CD4-positive, alpha-beta T cell (primary cell): ENCODE data around the gene DNAH17. TPM values are rescaled to one million over a fixed set of nuclear protein-coding genes. Genes with fewer than 3 reads are reported as not detected.

Experiments used
- ATAC-seq: fragments of 200-7000 bp; cut with Tn5 transposase; one replicate; pipeline ENCODE4 v1.10.0; 2022; ENCODE audit warnings: mild to moderate bottlenecking; ENCODE audit not compliant: poor library complexity
- CTCF ChIA-PET: fragments of 350-600 bp; sonication (Branson Sonifier 250); formaldehyde crosslinking; loops from one replicate; lab custom pipeline; 2021; ENCODE audit warnings: antibody characterized with exemption, inconsistent platforms; lab: Charles Lee
- POLR2A ChIA-PET: fragments of 350-600 bp; sonication (Branson Sonifier 250); formaldehyde crosslinking; loops from one replicate; lab custom pipeline; 2021; ENCODE audit warnings: antibody characterized with exemption, inconsistent platforms; lab: Charles Lee
- DNase-seq, 14 experiments: peaks; one replicate each; pipeline ENCODE4 v3.0.0-alpha.2; 2013 to 2020; ENCODE audit warnings: mixed read lengths in 2 of 14
- H3K27ac ChIP-seq, 2 donors: one replicate each; pipeline versions ENCODE4 v1.5.1 to v1.7.0; 2013; ENCODE audit warnings: low read length in 2 of 2, low read depth in 1 of 2, mild to moderate bottlenecking in 1 of 2
- H3K27me3 ChIP-seq, 2 experiments: 1 replicate in 1 of 2; 2 replicates in 1 of 2; pipeline versions ENCODE4 v1.6.1 to v1.7.0; 2013; ENCODE audit warnings: low read length in 2 of 2, control low read depth in 1 of 2, mild to moderate bottlenecking in 1 of 2, moderate library complexity in 1 of 2; ENCODE audit not compliant: insufficient read depth in 2 of 2, control insufficient read depth in 1 of 2
- H3K36me3 ChIP-seq: one replicate; pipeline ENCODE4 v1.6.1; 2013; ENCODE audit warnings: low read length, control low read depth; ENCODE audit not compliant: insufficient read depth
- H3K4me1 ChIP-seq: one replicate; pipeline ENCODE4 v1.6.1; 2013; ENCODE audit warnings: low read length, control low read depth; ENCODE audit not compliant: insufficient read depth
- H3K4me3 ChIP-seq: one replicate; pipeline ENCODE4 v1.5.1; 2013; ENCODE audit warnings: mild to moderate bottlenecking, low read length, moderate library complexity
- H3K9me3 ChIP-seq, 2 experiments: 1 replicate in 1 of 2; 2 replicates in 1 of 2; pipeline versions ENCODE4 v1.6.1 to v1.7.0; 2013; ENCODE audit warnings: low read length in 2 of 2, mild to moderate bottlenecking in 2 of 2, control low read depth in 1 of 2, moderate library complexity in 1 of 2; ENCODE audit not compliant: control insufficient read depth in 1 of 2, insufficient read depth in 1 of 2
- H3K27ac Mint-ChIP-seq: one replicate; pipeline ENCODE4 v1.8.0; 2020; ENCODE audit warnings: mixed read lengths
- H3K27me3 Mint-ChIP-seq: one replicate; pipeline ENCODE4 v1.8.0; 2021; ENCODE audit warnings: mixed read lengths
- H3K36me3 Mint-ChIP-seq: one replicate; pipeline ENCODE4 v1.8.0; 2021; ENCODE audit warnings: low read depth, mixed read lengths
- H3K4me1 Mint-ChIP-seq: one replicate; pipeline ENCODE4 v1.8.0; 2021; ENCODE audit warnings: low read depth, mixed read lengths
- H3K4me3 Mint-ChIP-seq: one replicate; pipeline ENCODE4 v1.8.0; 2020; ENCODE audit warnings: mild to moderate bottlenecking, mixed read lengths
- H3K9me3 Mint-ChIP-seq: one replicate; pipeline ENCODE4 v1.8.0; 2020; ENCODE audit warnings: mixed read lengths
- intact Hi-C, 2 experiments: fragments of 100-400 bp; cut with DNase I in 1 of 2; cut with micrococcal nuclease in 1 of 2; formaldehyde crosslinking; loops; one replicate each; pipeline versions ENCODE4 v1.15.1 to v1.9.0; 2023 to 2025; cut with DNase I, micrococcal nuclease
- total RNA-seq, 174 experiments: library from RNA in 2 of 174; stranded (reverse) in 2 of 174; gene quantifications; one replicate each; pipeline ENCODE4 v1.2.3 and lab custom pipeline; 2021 to 2026
- TF ChIP-seq, protein P1 (sequence below): fragments of 200-600 bp; IDR thresholded peaks from one replicate; pipeline ENCODE4 v1.8.0; 2022; ENCODE audit warnings: antibody characterized with exemption, mild to moderate bottlenecking

The DNAH17 gene
- total RNA-seq, 2 experiments from 2014 or later, result 0.14 TPM; not detected in 1

DNA sequence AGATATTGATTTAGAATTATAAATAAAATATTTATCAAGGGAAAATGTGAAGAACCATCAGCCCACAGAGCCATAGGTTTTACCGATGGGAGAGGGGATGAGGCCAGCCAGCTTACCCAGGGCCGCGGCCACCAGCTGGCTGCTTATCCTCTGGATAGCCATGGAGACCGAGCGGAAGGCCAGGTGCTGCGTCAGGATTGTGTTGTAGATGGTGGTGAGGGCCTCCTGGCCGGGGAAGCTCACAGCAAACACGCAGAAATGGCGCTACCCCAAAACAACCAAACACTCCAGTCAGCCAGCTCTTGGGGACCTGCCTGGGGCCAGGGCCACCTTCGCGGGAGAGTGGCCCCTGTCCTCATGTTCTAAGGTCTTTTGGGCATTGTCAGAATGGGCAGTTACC is 97.8 kb downstream of the DNAH17 start:
- peaks cover 21% of the 10 kb centered on the region for H3K4me1 ChIP-seq
- no peak overlapping the region for H3K4me3 Mint-ChIP-seq
- no peak overlapping the region for H3K27ac ChIP-seq
- peaks cover 0 to 2% of the 10 kb centered on the region in 2 experiments for H3K27me3 ChIP-seq
- ATAC-seq (no peak), DNase-seq (no peak)
- POLR2A ChIA-PET, result no interaction called here
- no peak overlapping the region for H3K4me3 ChIP-seq
- H3K36me3 ChIP-seq, result no peaks in the 10 kb centered on the region
- intact Hi-C loops, result no loop called here
- no peak overlapping the region for H3K27ac Mint-ChIP-seq
- H3K4me1 Mint-ChIP-seq, result peaks cover 4% of the 10 kb centered on the region
- H3K9me3 ChIP-seq, result no peaks in the 10 kb centered on the region
- CTCF ChIA-PET, result no interaction called here
- peaks cover 10% of the 10 kb centered on the region for H3K27me3 Mint-ChIP-seq
- TF ChIP-seq, protein P1, sequence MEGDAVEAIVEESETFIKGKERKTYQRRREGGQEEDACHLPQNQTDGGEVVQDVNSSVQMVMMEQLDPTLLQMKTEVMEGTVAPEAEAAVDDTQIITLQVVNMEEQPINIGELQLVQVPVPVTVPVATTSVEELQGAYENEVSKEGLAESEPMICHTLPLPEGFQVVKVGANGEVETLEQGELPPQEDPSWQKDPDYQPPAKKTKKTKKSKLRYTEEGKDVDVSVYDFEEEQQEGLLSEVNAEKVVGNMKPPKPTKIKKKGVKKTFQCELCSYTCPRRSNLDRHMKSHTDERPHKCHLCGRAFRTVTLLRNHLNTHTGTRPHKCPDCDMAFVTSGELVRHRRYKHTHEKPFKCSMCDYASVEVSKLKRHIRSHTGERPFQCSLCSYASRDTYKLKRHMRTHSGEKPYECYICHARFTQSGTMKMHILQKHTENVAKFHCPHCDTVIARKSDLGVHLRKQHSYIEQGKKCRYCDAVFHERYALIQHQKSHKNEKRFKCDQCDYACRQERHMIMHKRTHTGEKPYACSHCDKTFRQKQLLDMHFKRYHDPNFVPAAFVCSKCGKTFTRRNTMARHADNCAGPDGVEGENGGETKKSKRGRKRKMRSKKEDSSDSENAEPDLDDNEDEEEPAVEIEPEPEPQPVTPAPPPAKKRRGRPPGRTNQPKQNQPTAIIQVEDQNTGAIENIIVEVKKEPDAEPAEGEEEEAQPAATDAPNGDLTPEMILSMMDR, result no peak
- no peaks in the 10 kb centered on the region for H3K36me3 Mint-ChIP-seq
- no peaks in the 10 kb centered on the region for H3K9me3 Mint-ChIP-seq

DNA sequence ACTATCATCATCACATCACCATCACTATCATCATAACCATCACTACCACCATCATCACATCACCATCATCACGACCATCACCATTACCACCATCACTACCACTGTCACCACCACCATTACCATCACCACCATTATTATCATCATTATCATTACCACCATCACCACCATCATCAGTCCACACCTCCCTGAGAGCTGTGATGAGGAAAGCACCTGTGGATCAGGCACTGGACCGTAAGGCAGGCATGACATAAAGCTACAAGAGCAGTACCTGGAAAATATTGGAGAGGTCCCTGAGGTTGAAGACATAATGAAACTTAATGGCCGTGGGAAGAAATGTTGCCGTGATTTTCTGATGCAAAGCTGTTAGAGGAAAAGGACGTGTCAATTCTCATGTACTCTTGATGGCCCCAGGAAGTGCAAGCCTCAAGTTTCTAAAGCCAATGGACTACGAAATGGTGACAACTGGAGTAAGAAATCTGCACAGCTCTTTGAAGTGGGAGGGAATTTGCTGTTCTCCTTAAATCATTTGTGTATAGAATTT is 98.4 kb downstream of the DNAH17 start:
- Histone ChIP-seq H3K9me3 (no peaks in the 10 kb centered on the region), H3K36me3 (no peaks in the 10 kb centered on the region), H3K4me3 (no peak overlapping the region), H3K27me3 (peaks cover 0 to 2% of the 10 kb centered on the region in 2 experiments), H3K27ac (no peak overlapping the region), H3K4me1 (peaks cover 19% of the 10 kb centered on the region)
- Mint-ChIP-seq H3K36me3 (no peaks in the 10 kb centered on the region), H3K9me3 (no peaks in the 10 kb centered on the region), H3K27me3 (peaks cover 6% of the 10 kb centered on the region), H3K4me1 (no peaks in the 10 kb centered on the region), H3K27ac (no peak overlapping the region), H3K4me3 (no peak overlapping the region)
- ChIA-PET POLR2A (no interaction called here), CTCF (no interaction called here)
- intact Hi-C loops, result no loop called here
- no peak for DNase-seq
- ATAC-seq, result no peak
- TF ChIP-seq, protein P1, result no peak

DNA sequence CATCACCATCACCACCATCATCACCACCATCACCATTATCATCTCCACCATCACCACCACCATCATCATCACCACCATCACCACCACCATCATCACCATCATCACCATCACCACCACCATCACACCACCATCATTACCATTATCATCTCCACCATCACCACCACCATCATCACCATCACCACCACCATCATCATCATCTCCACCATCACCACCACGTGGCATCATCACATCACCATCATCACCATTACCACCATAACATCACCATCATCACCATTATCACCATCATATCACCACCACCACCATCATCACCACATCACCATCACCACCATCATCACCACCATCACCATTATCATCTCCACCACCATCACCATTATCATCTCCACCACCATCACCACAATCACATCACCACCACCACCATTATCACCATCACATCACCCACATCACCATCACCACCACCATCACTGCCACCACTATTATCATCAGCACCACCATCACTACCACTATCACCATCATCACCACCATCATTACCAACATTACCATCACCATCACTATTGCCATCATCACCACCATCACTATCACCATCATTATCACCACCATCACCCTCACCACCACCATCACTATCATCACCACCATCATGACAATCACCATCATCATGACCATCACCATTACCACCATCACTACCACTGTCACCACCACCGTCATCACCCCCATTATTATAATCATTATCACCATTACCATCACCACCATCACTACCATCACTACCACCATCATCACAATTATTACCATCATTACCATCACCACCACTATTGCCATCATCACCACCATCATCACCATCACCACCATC is 99.1 kb downstream of the DNAH17 start:
- DNase-seq (no peak), ATAC-seq (no peak)
- Mint-ChIP-seq H3K9me3 (no peaks in the 10 kb centered on the region), H3K4me3 (no peak overlapping the region), H3K36me3 (no peaks in the 10 kb centered on the region), H3K27ac (no peak overlapping the region), H3K4me1 (no peaks in the 10 kb centered on the region), H3K27me3 (peaks cover 6% of the 10 kb centered on the region)
- TF ChIP-seq, protein P1, result no peak
- ChIA-PET CTCF (no interaction called here), POLR2A (no interaction called here)
- Histone ChIP-seq H3K9me3 (no peaks in the 10 kb centered on the region), H3K27me3 (peaks cover 0 to 2% of the 10 kb centered on the region in 2 experiments), H3K36me3 (no peaks in the 10 kb centered on the region), H3K27ac (no peak overlapping the region), H3K4me3 (no peak overlapping the region), H3K4me1 (peaks cover 19% of the 10 kb centered on the region)
- intact Hi-C loops, result no loop called here
